G401.6 (cell line): ENCODE data around the gene MAGEA2.
"Not testable (repeated sequence)": the region's sequence is repeated elsewhere in the genome, so short reads cannot be mapped to it uniquely, and the experiment has no call there.

Source experiments
- FAIRE-seq: peaks from 2 replicates; lab custom pipeline; 2012; peaks lifted over from hg19 to GRCh38; lab: Jason Lieb, UNC

MAGEA2 gene, protein sequence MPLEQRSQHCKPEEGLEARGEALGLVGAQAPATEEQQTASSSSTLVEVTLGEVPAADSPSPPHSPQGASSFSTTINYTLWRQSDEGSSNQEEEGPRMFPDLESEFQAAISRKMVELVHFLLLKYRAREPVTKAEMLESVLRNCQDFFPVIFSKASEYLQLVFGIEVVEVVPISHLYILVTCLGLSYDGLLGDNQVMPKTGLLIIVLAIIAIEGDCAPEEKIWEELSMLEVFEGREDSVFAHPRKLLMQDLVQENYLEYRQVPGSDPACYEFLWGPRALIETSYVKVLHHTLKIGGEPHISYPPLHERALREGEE

DNA sequence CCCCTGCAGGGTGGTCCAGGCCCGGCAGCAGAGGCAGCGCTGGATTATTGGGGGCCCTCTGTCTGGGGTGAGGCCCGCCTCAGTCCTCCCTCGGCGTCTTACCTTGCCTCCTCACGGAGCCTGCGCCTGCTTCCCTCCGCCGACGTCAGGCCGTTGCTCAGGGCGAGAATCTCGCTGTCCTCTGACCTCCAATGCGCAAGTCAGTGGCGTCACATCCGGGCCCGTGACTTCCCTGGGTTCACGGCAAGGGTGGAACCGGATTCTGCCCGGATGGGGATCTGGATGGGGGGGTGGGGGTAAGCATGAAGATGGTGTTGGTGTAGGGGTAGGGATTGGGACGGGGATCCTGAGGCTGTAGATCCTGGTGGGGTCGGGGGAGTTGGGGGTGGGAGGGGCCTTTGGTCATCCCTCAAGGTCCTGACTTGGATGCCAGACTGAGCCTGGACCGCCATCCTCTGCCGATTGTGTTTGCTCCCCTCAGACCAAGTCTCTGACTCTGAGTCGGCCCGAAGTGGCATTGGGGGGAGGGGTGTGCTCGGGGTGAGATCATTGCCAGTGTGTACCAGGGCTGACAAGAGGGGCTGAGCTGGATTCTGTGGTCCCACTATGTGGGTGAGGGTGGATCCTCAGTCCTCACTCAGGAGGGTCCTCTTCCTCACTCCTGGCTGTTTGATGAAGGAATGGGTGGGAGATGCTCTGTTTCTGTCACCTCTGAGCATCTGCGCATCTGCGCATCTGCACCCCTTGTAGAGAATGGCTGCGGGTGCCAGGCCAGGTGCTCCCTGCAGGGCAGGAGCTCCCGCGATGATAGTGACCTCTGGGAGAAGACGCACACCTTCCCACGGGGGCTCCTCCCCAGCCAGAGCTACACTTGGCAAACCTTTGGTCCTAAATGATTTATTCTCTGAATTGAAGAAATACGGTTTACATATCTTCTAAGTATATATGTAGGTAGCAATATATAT lies at the start of gene MAGEA2:
Gene MAGEA2, minus strand, starts transcription at position 157 of the 965 bp plus-strand sequence. CDS start 2,479 bp downstream, outside the sequence.
- FAIRE-seq, result not testable (repeated sequence)

DNA sequence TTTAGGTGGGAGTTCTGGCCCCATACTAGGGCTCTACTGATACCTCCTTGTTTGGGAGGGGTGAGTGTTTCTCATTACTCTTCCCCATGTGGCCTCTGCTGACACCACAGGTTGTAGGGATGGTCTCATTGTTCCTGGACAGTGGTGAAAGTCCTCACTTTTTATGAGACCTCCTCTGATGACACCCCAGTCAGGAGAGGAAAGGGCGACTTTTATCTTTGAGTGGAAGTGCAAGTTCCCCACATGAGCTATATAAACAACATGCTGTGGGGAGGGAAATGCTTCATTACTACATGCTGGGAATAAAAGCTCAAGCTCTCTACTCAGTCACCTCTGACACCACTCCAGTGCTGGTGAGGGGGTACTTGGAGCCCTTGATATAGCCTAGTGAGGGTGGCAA lies 45.3 kb upstream of the MAGEA2 start:
- FAIRE-seq, result no peak

DNA sequence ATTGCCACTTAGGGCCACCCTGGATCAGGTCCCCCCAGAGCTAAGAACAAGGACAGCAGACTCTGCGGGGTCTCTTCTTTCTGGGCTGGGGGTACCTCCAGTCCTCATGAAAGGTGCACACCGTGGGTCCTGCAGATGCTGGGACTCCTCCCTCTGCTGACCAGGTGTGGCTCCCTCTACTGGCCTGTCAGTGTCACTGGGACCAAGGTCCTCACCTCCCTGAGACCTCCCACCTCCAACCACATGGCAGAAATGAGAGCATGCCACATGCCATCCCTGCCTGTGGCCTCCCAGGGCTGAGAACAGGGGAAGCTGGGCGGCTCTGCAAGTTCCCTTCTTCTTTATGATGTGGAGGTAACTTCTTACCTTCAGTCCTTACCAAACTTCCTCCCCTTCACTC lies 33.4 kb upstream of the MAGEA2 start:
- not testable (repeated sequence) for FAIRE-seq

DNA sequence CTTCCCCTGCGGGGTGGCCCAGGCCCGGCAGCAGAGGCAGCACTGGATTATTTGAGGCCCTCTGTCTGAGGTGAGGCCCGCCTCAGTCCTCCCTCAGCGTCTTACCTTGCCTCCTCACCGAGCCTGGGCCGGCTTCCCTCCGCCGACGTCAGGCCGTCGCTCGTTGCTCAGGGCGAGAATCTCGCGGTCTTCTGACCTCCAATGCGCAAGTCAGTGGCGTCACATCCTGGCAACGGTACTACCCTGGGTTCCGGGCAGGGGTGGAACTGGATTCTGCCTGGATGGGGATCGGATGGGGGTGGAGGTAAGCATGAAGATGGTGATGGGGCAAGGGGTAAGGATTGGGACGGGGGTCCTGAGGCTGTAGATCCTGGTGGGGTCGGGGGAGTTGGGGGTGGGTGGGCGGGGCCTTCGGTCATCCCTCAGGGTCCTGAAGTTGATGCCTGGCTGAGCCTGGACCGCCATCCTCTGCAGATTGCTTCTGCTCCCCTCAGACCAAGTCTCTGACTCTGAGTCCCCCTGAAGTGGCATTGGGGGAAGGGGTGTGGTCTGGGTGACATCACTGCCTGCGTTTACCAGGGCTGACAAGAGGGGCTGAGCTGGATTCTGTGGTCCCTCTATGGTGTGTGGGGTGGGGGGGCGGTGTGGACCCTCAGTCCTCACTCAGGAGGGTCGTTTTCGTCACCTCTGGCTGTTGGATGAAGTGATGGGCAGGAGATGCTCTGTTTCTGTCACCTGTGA lies 16.1 kb upstream of the MAGEA2 start, which contains the start of gene MAGEA6:
Gene MAGEA6, minus strand, starts transcription at position 141 of the 741 bp plus-strand sequence. CDS start 2,039 bp downstream, outside the sequence.
- FAIRE-seq, result not testable (repeated sequence)

DNA sequence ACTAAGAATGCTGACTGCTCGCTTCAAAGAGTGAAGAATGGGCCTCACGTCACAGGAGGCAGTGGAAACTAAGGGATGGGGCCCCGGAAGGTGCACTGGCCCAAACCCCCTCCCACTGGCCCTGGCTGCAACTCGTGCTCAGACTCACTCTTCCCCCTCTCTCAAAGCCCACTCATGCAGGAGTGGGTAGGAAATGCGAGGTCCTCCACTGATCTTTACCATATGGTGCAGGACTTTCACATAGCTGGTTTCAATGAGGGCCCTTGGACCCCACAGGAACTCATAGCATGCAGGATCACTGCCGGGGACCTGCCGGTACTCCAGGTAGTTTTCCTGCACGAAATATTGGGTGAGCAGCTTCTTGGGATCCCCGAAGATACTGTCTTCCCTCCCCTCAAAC lies 12.9 kb upstream of the MAGEA2 start:
- FAIRE-seq, result not testable (repeated sequence)

DNA sequence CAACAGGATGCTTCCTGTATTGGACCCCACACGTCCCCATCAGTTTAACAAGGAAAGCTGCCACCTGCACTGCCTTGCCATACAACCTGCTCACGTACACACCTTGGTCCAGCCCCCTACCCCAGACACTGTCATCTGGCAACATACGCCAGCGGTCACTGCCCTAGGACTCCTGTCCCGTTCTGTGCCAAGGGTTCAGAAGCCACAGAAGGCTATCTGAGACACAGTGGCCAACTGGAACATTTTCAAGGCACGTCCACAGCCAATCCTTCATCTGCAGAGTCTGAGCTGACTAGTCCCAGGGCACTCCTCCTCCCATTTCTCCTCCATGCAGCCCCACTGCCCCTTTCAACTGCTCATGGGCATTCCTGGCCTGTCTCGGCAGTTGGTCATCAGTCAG lies 7.9 kb upstream of the MAGEA2 start:
- FAIRE-seq, result not testable (repeated sequence)

DNA sequence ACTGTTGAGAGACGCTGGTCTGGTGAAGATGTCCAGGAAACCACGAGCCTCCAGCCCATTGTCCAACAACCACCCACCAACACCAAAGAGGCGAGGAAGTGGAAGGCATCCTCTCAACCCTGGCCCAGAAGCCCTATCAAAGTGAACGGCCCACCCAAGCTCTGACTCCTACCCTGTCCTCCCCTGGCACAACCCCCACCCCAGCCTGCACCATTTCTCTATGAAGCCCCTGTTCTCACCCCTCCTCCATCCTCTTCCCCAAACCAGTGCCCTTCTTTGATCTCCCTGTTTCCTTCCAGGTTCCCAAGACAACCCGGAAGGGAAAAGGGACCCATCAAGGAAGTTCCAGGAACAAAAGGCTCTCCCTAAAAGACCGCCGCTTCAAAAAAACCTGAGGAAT lies 5.9 kb upstream of the MAGEA2 start:
- FAIRE-seq, result not testable (repeated sequence)

DNA sequence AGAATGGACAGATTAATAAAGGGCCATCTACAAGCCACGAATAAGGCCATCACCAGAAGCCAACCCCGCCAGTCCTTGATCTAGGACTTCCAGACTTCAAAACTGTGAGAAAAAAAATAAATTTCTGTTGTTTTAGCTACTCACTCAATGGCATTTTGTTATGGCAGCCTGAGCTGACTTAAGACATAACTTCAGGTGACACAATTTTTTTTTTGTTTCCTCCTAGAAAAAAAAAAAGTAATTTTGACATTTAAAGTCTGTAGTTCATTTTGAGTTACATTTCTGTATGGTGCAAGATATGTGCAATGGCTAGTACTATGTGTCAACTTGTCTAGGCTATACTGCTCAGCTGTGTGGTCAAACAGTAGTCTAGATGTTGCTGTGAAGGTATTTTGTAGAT lies 5.3 kb upstream of the MAGEA2 start, which contains the start of gene CSAG3:
Gene CSAG3, plus strand, starts transcription at position 301 of the 400 bp plus-strand sequence.
- FAIRE-seq, result not testable (repeated sequence)

DNA sequence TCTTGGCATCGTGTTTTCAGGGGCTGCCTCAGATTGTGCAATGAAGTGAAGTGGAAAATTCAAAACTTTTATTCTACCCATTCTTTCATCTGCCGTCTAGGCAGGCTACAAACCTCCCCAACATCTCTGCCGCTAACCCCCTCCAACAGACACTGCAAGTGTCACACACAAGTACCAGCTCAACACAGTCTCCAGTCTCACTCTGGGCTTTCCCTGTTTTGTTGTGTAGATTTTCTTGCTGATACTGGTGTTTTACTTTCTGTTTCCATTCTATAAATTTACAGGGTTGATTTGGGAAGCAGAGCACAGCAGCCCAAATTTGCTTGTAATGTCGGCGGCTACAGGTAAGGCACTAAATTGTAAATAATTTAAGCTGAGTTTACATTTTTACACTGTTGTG lies 1.2 kb upstream of the MAGEA2 start:
- FAIRE-seq, result not testable (repeated sequence)

DNA sequence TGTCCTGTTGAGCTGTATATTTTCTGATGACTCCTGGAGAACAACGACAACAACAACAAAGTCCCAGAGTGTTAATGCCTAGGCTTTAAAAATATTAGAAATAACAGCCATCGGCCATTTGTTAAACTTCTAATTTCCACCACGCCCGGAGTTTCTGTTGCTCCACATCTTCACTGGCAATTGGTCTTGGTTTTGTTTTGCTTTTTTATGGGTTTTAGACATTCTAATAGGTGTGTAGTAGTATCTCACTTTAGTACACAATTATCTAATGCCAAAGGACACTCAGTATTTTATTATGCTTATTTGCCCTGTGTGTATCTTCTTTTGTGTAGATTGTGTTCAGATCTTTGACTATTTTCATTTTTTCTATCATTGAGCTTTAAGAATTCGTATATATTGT lies 15.1 kb downstream of the MAGEA2 start:
- FAIRE-seq, result no peak

DNA sequence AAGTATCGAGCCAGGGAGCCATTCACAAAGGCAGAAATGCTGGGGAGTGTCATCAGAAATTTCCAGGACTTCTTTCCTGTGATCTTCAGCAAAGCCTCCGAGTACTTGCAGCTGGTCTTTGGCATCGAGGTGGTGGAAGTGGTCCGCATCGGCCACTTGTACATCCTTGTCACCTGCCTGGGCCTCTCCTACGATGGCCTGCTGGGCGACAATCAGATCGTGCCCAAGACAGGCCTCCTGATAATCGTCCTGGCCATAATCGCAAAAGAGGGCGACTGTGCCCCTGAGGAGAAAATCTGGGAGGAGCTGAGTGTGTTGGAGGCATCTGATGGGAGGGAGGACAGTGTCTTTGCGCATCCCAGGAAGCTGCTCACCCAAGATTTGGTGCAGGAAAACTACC lies 17.1 kb downstream of the MAGEA2 start:
- not testable (repeated sequence) for FAIRE-seq

DNA sequence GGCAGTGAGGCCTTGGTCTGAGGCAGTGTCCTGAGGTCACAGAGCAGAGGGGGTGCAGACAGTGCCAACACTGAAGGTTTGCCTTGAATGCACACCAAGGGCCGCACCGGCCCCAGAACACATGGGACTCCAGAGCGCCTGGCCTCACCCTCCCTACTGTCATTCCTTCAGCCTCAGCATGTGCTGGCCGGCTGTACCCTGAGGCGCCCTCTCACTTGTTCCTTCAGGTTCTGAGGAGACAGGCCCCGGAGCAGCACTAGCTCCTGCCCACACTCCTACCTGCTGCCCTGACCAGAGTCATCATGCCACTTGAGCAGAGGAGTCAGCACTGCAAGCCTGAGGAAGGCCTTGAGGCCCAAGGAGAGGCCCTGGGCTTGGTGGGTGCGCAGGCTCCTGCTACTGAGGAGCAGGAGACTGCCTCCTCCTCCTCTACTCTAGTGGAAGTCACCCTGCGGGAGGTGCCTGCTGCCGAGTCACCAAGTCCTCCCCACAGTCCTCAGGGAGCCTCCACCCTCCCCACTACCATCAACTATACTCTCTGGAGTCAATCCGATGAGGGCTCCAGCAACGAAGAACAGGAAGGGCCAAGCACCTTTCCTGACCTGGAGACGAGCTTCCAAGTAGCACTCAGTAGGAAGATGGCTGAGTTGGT lies 17.7 kb downstream of the MAGEA2 start:
- FAIRE-seq, result no peak

DNA sequence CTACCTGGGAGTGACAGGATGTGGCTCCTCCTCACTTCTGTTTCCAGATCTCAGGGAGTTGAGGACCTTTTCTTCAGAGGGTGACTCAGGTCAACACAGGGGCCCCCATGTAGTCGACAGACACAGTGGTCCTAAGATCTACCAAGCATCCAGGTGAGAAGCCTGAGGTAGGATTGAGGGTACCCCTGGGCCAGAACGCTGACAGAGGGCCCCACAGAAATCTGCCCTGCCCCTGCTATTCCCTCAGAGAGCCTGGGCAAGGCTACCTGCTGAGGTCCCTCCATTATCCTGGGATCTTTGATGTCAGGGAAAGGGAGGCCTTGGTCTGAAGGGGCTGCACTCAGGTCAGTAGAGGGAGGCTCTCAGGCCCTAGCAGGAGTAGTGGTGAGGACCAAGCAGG lies 18.5 kb downstream of the MAGEA2 start:
- no peak for FAIRE-seq

DNA sequence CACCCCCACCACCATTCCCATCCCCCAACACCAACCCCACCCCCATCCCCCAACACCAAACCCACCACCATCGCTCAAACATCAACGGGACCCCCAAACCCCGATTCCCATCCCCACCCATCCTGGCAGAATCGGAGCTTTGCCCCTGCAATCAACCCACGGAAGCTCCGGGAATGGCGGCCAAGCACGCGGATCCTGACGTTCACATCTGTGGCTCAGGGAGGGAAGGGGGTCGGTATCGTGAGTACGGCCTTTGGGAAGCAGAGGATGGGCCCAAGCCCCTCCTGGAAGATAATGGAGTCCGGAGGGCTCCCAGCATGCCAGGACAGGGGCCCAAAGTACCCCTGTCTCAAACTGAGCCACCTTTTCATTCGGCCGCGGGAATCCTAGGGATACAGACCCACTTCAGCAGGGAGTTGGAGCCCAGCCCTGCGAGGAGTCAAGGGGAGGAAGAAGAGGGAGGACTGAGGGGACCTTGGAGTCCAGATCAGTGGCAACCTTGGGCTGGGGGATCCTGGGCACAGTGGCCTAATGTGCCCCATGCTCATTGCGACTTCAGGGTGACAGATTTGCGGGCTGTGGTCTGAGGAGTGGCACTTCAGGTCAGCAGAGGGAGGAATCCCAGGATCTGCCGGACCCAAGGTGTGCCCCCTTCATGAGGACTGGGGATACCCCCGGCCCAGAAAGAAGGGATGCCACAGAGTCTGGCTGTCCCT lies 19.3 kb downstream of the MAGEA2 start:
- not testable (repeated sequence) for FAIRE-seq

DNA sequence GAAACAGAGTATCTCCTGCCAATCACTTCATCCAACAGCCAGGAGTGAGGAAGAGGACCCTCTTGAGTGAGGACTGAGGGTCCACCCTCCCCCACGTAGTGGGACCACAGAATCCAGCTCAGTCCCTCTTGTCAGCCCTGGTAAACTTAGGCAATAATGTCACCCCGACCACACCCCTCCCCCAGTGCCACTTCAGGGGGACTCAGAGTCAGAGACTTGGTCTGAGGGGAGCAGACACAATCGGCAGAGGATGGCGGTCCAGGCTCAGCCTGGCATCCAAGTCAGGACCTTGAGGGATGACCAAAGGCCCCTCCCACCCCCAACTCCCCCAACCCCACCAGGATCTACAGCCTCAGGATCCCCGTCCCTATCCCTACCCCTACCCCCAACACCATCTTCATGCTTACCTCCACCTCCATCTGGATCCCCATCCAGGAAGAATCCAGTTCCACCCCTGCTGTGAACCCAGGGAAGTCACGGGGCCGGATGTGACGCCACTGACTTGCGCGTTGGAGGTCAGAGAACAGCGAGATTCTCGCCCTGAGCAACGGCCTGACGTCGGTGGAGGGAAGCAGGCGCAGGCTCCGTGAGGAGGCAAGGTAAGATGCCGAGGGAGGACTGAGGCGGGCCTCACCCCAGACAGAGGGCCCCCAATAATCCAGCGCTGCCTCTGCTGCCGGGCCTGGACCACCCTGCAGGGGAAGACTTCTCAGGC lies 20.2 kb downstream of the MAGEA2 start, which contains the start of the genes CSAG1 and MAGEA12:
Gene CSAG1, minus strand, starts transcription at position 461 of the 715 bp plus-strand sequence. CDS start 1,261 bp downstream, outside the sequence.
Gene MAGEA12, plus strand, starts transcription at position 497 of the 715 bp plus-strand sequence. CDS start 2,405 bp downstream, outside the sequence.
- FAIRE-seq, result no peak

DNA sequence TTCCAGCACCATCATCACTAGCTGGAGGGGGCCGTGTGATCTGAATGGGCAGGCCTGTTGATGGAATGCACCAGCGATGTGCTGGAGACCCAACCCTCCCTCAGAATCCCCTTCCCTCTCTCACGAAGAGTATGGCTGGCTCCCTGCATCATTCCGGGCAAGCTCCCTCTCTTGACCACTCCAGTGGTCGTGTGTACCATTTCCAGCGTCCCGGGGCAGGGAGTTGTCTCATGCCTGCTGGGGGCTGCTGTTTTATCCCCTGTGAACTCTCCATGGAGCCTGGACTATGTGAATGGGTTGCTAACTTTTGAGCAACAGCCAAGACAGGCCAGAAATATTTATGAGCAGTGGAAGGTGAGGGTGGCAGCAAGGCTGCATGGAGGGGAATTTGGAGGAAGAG lies 28.2 kb downstream of the MAGEA2 start:
- no peak for FAIRE-seq

DNA sequence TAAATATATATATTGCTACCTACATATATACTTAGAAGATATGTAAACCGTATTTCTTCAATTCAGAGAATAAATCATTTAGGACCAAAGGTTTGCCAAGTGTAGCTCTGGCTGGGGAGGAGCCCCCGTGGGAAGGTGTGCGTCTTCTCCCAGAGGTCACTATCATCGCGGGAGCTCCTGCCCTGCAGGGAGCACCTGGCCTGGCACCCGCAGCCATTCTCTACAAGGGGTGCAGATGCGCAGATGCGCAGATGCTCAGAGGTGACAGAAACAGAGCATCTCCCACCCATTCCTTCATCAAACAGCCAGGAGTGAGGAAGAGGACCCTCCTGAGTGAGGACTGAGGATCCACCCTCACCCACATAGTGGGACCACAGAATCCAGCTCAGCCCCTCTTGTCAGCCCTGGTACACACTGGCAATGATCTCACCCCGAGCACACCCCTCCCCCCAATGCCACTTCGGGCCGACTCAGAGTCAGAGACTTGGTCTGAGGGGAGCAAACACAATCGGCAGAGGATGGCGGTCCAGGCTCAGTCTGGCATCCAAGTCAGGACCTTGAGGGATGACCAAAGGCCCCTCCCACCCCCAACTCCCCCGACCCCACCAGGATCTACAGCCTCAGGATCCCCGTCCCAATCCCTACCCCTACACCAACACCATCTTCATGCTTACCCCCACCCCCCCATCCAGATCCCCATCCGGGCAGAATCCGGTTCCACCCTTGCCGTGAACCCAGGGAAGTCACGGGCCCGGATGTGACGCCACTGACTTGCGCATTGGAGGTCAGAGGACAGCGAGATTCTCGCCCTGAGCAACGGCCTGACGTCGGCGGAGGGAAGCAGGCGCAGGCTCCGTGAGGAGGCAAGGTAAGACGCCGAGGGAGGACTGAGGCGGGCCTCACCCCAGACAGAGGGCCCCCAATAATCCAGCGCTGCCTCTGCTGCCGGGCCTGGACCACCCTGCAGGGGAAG lies 39.5 kb downstream of the MAGEA2 start, which contains the start of gene MAGEA2B:
Gene MAGEA2B, plus strand, starts transcription at position 814 of the 973 bp plus-strand sequence. CDS start 2,479 bp downstream, outside the sequence.
- FAIRE-seq, result not testable (repeated sequence)

DNA sequence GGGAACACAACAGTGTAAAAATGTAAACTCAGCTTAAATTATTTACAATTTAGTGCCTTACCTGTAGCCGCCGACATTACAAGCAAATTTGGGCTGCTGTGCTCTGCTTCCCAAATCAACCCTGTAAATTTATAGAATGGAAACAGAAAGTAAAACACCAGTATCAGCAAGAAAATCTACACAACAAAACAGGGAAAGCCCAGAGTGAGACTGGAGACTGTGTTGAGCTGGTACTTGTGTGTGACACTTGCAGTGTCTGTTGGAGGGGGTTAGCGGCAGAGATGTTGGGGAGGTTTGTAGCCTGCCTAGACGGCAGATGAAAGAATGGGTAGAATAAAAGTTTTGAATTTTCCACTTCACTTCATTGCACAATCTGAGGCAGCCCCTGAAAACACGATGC lies 40.4 kb downstream of the MAGEA2 start:
- not testable (repeated sequence) for FAIRE-seq
